DND-41 (cell line): ENCODE data around the gene QSOX2.

Experiments used
- CTCF ChIP-seq: IDR thresholded peaks from 2 replicates; pipeline ENCODE4 v1.5.1; 2012; ENCODE audit warnings: borderline replicate concordance, low read length, moderate library complexity, mild to moderate bottlenecking; ENCODE audit not compliant: poor library complexity, severe bottlenecking; ENCODE audit errors: extremely low read depth
- EZH2 ChIP-seq: IDR thresholded peaks from 3 replicates; pipeline ENCODE4 v1.6.1; 2012; ENCODE audit warnings: borderline replicate concordance, low read depth, mild to moderate bottlenecking, moderate library complexity, low read length, inconsistent platforms; ENCODE audit not compliant: severe bottlenecking

GRCh38 chr9:136180586-136180985 is 65.0 kb downstream of the QSOX2 start:
- no peak for TF ChIP-seq CTCF
- no peak for TF ChIP-seq EZH2
